ENCODE results near the gene SHISA6. TPM values are rescaled to one million over a fixed set of nuclear protein-coding genes. Genes with fewer than 3 reads are reported as not detected.

The SHISA6 gene
- total RNA-seq, 1 experiment from 2014 or later: 2.9 TPM

DNA sequence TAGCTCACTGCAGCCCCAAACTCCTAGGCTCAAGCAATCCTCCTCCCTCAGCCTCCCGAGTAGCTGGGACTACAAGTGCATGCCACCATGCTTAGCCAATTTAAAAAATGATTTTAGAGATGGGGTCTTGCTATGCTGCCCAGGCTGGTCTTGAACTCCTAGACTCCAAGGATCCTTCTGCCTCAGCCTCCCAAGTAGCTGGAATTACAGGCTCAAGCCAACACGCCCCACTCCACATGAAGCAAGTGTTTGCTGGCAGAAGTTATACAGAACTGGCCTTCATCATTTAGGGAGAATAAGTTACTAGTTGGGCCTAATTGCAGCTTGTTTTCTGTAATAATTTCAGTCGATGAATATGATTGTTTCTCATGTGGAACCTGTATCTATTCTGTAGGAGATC is 68.0 kb downstream of the SHISA6 start:
- H3K27ac Mint-ChIP-seq: no peak overlapping the region
- Histone ChIP-seq H3K56ac (ENCODE audit: insufficient read length, low read depth, low read length) (no peak overlapping the region), H3K27me3 (ENCODE audit: insufficient read depth, low read length) (no peaks in the 10 kb centered on the region), H2BK15ac (ENCODE audit: low read depth, low read length) (no peak overlapping the region), H3K79me1 (ENCODE audit: insufficient read depth, low read depth, low read length, poor library complexity, severe bottlenecking) (no peaks in the 10 kb centered on the region), H2BK5ac (ENCODE audit: insufficient read length, low read length) (no peak overlapping the region), H4K20me1 (ENCODE audit: control insufficient read depth, insufficient read depth, insufficient read length) (no peaks in the 10 kb centered on the region), H3T11ph (ENCODE audit: low read length) (no peak overlapping the region), H3K4me2 (ENCODE audit: insufficient read depth, insufficient read length, low read length) (no peak overlapping the region), H2BK20ac (ENCODE audit: low read depth, low read length, poor library complexity, severe bottlenecking) (no peak overlapping the region), H3K14ac (ENCODE audit: insufficient read depth, low read length) (no peak overlapping the region), H3K4me1 (ENCODE audit: insufficient read depth, low read length) (peaks cover 4% of the 10 kb centered on the region), H4K91ac (ENCODE audit: insufficient read length, low read depth, low read length) (no peak overlapping the region), H3K9ac (ENCODE audit: extremely low read depth, insufficient read length, low read length) (no peak overlapping the region), H3K9me3 (ENCODE audit: control insufficient read depth, low read depth, low read length) (no peaks in the 10 kb centered on the region), H3K4ac (ENCODE audit: low read depth, low read length) (no peak overlapping the region), H4K5ac (ENCODE audit: insufficient read length, low read depth, low read length) (no peak overlapping the region), H3K27ac (ENCODE audit: insufficient read length, low read depth, low read length) (no peak overlapping the region), H3K23me2 (ENCODE audit: insufficient read length, low read depth, low read length, poor library complexity, severe bottlenecking) (no peaks in the 10 kb centered on the region), H2AFZ (ENCODE audit: low read length) (no peak overlapping the region), H2BK12ac (ENCODE audit: insufficient read length, low read depth, low read length) (no peak overlapping the region), H3K79me2 (ENCODE audit: insufficient read depth, low read length) (no peaks in the 10 kb centered on the region), H4K8ac (replicated peaks; ENCODE audit: insufficient read length, low read depth, low read length) (no peak overlapping the region), H3K18ac (ENCODE audit: insufficient read length, low read depth, low read length) (no peak overlapping the region), H2BK120ac (ENCODE audit: low read depth, low read length, poor library complexity, severe bottlenecking) (no peak overlapping the region), H2AK5ac (ENCODE audit: insufficient read length, low read length) (no peak overlapping the region), H3K23ac (ENCODE audit: insufficient read length, low read depth, low read length) (no peak overlapping the region)
- H3K27me3 Mint-ChIP-seq (ENCODE audit: low read depth): no peaks in the 10 kb centered on the region
- TF ChIP-seq, protein P1, sequence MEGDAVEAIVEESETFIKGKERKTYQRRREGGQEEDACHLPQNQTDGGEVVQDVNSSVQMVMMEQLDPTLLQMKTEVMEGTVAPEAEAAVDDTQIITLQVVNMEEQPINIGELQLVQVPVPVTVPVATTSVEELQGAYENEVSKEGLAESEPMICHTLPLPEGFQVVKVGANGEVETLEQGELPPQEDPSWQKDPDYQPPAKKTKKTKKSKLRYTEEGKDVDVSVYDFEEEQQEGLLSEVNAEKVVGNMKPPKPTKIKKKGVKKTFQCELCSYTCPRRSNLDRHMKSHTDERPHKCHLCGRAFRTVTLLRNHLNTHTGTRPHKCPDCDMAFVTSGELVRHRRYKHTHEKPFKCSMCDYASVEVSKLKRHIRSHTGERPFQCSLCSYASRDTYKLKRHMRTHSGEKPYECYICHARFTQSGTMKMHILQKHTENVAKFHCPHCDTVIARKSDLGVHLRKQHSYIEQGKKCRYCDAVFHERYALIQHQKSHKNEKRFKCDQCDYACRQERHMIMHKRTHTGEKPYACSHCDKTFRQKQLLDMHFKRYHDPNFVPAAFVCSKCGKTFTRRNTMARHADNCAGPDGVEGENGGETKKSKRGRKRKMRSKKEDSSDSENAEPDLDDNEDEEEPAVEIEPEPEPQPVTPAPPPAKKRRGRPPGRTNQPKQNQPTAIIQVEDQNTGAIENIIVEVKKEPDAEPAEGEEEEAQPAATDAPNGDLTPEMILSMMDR (conservative IDR thresholded peaks at IDR 0.05): no peak
- H3K36me3 Mint-ChIP-seq (ENCODE audit: insufficient read depth in 1 of 3, low read depth in 3 of 3): no peaks in the 10 kb centered on the region; a peak in 1 of 7 replicates
- WGBS (ENCODE audit: extremely low coverage, insufficient read length, low lambda C conversion rate): no CpG with 5 or more reads among the region's 3 CpGs
- no peak overlapping the region for H3K4me3 Mint-ChIP-seq
- peaks cover 6 to 11% of the 10 kb centered on the region in 2 experiments for H3K4me1 Mint-ChIP-seq
- no peak for DNase-seq
- no peaks in the 10 kb centered on the region for H3K9me3 Mint-ChIP-seq
